ACC112 (cell line): ENCODE data around the gene TFAP2A.

Source experiments
- H2AFZ ChIP-seq: fragments of 200-600 bp; sonication (generic); one replicate; pipeline ENCODE4 v1.6.0; 2017; ENCODE audit warnings: antibody characterized with exemption, low read length; ENCODE audit not compliant: unreplicated experiment
- H3K27ac ChIP-seq: fragments of 200-600 bp; sonication (generic); 2 replicates; pipeline ENCODE4 v1.5.1; 2014; ENCODE audit warnings: low read depth, mild to moderate bottlenecking, antibody characterized with exemption, low read length, moderate library complexity
- H3K27me3 ChIP-seq: fragments of 200-600 bp; sonication (generic); 2 replicates; pipeline ENCODE4 v1.6.1; 2014; ENCODE audit warnings: mild to moderate bottlenecking, antibody characterized with exemption, low read length, moderate library complexity, mixed read lengths; ENCODE audit not compliant: insufficient read depth
- H3K36me3 ChIP-seq: fragments of 200-600 bp; sonication (generic); 2 replicates; pipeline ENCODE4 v1.6.1; 2016; ENCODE audit warnings: mild to moderate bottlenecking, antibody characterized with exemption, low read length, moderate library complexity, mixed read lengths; ENCODE audit not compliant: insufficient read depth
- H3K4me1 ChIP-seq: fragments of 200-600 bp; sonication (generic); one replicate; pipeline ENCODE4 v1.6.1; 2016; ENCODE audit warnings: low read length, mixed read lengths; ENCODE audit not compliant: insufficient read depth, unreplicated experiment, control insufficient read depth
- H3K4me3 ChIP-seq: fragments of 200-600 bp; sonication (generic); 2 replicates; pipeline ENCODE4 v1.5.1; 2014; ENCODE audit warnings: mild to moderate bottlenecking, low read depth, low read length
- H3K79me2 ChIP-seq: fragments of 200-600 bp; sonication (generic); one replicate; pipeline ENCODE4 v1.6.0; 2016; ENCODE audit warnings: low read length; ENCODE audit not compliant: control insufficient read depth, unreplicated experiment, insufficient read depth

The TFAP2A gene

GRCh38 chr6:10411131-10411970 is 3.5 kb downstream of the TFAP2A start:
- H3K4me3 ChIP-seq, result peak overlapping the region; percentile 84
- peaks cover 95% of the 10 kb centered on the region for H3K27me3 ChIP-seq
- H3K4me1 ChIP-seq, result peaks cover 11% of the 10 kb centered on the region
- H2AFZ ChIP-seq, result peak overlapping the region; percentile 58
- H3K27ac ChIP-seq, result no peak overlapping the region
- no peaks in the 10 kb centered on the region for H3K36me3 ChIP-seq
- H3K79me2 ChIP-seq, result no peaks in the 10 kb centered on the region

GRCh38 chr6:10410207-10411050 is 4.4 kb downstream of the TFAP2A start:
- H3K4me3 ChIP-seq, result no peak overlapping the region
- no peaks in the 10 kb centered on the region for H3K79me2 ChIP-seq
- peaks cover 95% of the 10 kb centered on the region for H3K27me3 ChIP-seq
- peaks cover 11% of the 10 kb centered on the region for H3K4me1 ChIP-seq
- H3K27ac ChIP-seq, result no peak overlapping the region
- H2AFZ ChIP-seq, result no peak overlapping the region
- H3K36me3 ChIP-seq, result no peaks in the 10 kb centered on the region

- Histone ChIP-seq H3K4me3 (no peak overlapping the region), H2AFZ (no peak overlapping the region), H3K4me1 (peaks cover 13% of the 10 kb centered on the region), H3K27ac (no peak overlapping the region), H3K27me3 (peaks cover 95% of the 10 kb centered on the region), H3K36me3 (no peaks in the 10 kb centered on the region), H3K79me2 (no peaks in the 10 kb centered on the region)
Measured at GRCh38 chr6:10409731-10410206, 5.1 kb downstream of the TFAP2A start.

GRCh38 chr6:10409233-10409721 is 5.6 kb downstream of the TFAP2A start:
- Histone ChIP-seq H3K27me3 (peaks cover 94% of the 10 kb centered on the region), H3K79me2 (no peaks in the 10 kb centered on the region), H2AFZ (no peak overlapping the region), H3K27ac (no peak overlapping the region), H3K4me3 (no peak overlapping the region), H3K4me1 (peaks cover 13% of the 10 kb centered on the region), H3K36me3 (no peaks in the 10 kb centered on the region)

- no peaks in the 10 kb centered on the region for H3K79me2 ChIP-seq
- no peaks in the 10 kb centered on the region for H3K36me3 ChIP-seq
- no peak overlapping the region for H2AFZ ChIP-seq
- H3K4me1 ChIP-seq, result peaks cover 7% of the 10 kb centered on the region
- peaks cover 85% of the 10 kb centered on the region for H3K27me3 ChIP-seq
- no peak overlapping the region for H3K27ac ChIP-seq
- H3K4me3 ChIP-seq, result no peak overlapping the region
Measured at GRCh38 chr6:10408457-10408856, 6.4 kb downstream of the TFAP2A start.

GRCh38 chr6:10407674-10408054 is 7.2 kb downstream of the TFAP2A start:
- Histone ChIP-seq H2AFZ (no peak overlapping the region), H3K4me1 (peaks cover 3% of the 10 kb centered on the region), H3K79me2 (no peaks in the 10 kb centered on the region), H3K4me3 (no peak overlapping the region), H3K36me3 (no peaks in the 10 kb centered on the region), H3K27me3 (peaks cover 81% of the 10 kb centered on the region), H3K27ac (no peak overlapping the region)

GRCh38 chr6:10407018-10407673 is 7.7 kb downstream of the TFAP2A start:
- Histone ChIP-seq H3K79me2 (no peaks in the 10 kb centered on the region), H2AFZ (no peak overlapping the region), H3K4me3 (no peak overlapping the region), H3K27me3 (peaks cover 86% of the 10 kb centered on the region), H3K36me3 (no peaks in the 10 kb centered on the region), H3K4me1 (peaks cover 3% of the 10 kb centered on the region), H3K27ac (no peak overlapping the region)

GRCh38 chr6:10406556-10406955 is 8.3 kb downstream of the TFAP2A start:
- no peaks in the 10 kb centered on the region for H3K36me3 ChIP-seq
- no peak overlapping the region for H3K27ac ChIP-seq
- no peaks in the 10 kb centered on the region for H3K79me2 ChIP-seq
- peaks cover 3% of the 10 kb centered on the region for H3K4me1 ChIP-seq
- H2AFZ ChIP-seq, result no peak overlapping the region
- H3K4me3 ChIP-seq, result no peak overlapping the region
- H3K27me3 ChIP-seq, result peaks cover 86% of the 10 kb centered on the region

- H3K4me3 ChIP-seq, result peak overlapping the region; percentile 84; the same call in 1 of the 2 replicates
- H3K79me2 ChIP-seq, result no peaks in the 10 kb centered on the region
- H3K4me1 ChIP-seq, result peaks cover 3% of the 10 kb centered on the region
- H3K27me3 ChIP-seq, result peaks cover 86% of the 10 kb centered on the region
- H3K36me3 ChIP-seq, result no peaks in the 10 kb centered on the region
- no peak overlapping the region for H3K27ac ChIP-seq
- H2AFZ ChIP-seq, result no peak overlapping the region
Measured at GRCh38 chr6:10405513-10405900, 9.4 kb downstream of the TFAP2A start.

GRCh38 chr6:10404799-10405512 is 9.9 kb downstream of the TFAP2A start:
- Histone ChIP-seq H3K36me3 (no peaks in the 10 kb centered on the region), H2AFZ (peak overlapping the region; percentile 97), H3K79me2 (no peaks in the 10 kb centered on the region), H3K4me1 (peaks cover 3% of the 10 kb centered on the region), H3K27ac (peak overlapping the region; percentile 52; the same call in 1 of the 2 replicates), H3K4me3 (peak overlapping the region; percentile 84), H3K27me3 (peaks cover 86% of the 10 kb centered on the region)
